ENCODE data around the gene BNIP2.

The BNIP2 gene

DNA sequence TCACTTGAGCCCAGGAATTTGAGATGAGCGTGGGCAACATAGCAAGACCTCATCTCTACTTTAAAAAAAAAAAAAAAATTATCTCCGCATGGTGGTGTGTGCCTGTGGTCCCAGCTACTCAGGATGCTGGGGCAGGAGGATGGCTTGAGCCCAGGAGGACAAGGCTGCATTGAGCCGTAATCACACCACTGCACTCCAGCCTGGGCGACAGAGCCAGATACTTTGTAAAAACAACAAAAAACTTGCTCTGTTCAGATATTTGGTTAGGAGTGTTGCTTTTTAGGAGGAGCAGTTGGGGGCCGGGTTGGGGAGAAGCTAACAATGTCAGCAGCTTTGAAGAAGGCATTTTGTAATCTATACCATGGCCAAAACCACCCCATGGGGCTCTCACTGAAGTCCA lies 73.5 kb downstream of the BNIP2 start:
- Histone ChIP-seq H3K27me3 (ENCODE audit: control insufficient read depth, insufficient read depth, low read length) (no peaks in the 10 kb centered on the region), H3K9ac (ENCODE audit: low read length) (peak overlapping the region; percentile 53), H3K36me3 (ENCODE audit: control insufficient read depth, insufficient read depth, low read length) (peaks cover 8% of the 10 kb centered on the region), H3K4me3 (ENCODE audit: low read length) (peak overlapping the region; percentile 47), H3K4me1 (ENCODE audit: control insufficient read depth, insufficient read depth, low read length) (peaks cover 48% of the 10 kb centered on the region), H3K9me3 (ENCODE audit: control insufficient read depth, low read length) (no peaks in the 10 kb centered on the region)

DNA sequence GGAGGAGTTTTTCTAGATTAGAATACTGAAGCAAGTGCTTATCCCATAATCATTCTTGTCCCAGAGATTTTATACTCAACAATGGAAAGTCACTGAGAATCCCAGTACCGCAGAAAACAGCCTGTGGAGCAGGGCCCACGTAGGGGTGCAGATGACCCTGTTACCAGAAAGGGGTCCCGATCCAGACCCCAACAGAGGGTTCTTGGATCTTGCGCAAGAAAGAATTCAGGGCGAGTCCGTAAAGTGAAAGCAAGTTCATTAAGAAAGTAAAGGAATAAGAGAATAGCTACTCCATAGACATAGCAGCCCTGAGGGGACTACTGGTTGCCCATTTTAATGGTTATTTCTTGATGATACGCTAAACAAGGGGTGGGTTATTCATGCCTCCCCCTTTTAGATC lies 75.0 kb downstream of the BNIP2 start:
- Histone ChIP-seq H3K4me3 (ENCODE audit: low read length) (peak overlapping the region; percentile 47), H3K36me3 (ENCODE audit: control insufficient read depth, insufficient read depth, low read length) (peaks cover 2% of the 10 kb centered on the region), H3K9ac (ENCODE audit: low read length) (peak overlapping the region; percentile 53), H3K9me3 (ENCODE audit: control insufficient read depth, low read length) (no peaks in the 10 kb centered on the region), H3K27me3 (ENCODE audit: control insufficient read depth, insufficient read depth, low read length) (no peaks in the 10 kb centered on the region), H3K4me1 (ENCODE audit: control insufficient read depth, insufficient read depth, low read length) (peaks cover 41% of the 10 kb centered on the region)

DNA sequence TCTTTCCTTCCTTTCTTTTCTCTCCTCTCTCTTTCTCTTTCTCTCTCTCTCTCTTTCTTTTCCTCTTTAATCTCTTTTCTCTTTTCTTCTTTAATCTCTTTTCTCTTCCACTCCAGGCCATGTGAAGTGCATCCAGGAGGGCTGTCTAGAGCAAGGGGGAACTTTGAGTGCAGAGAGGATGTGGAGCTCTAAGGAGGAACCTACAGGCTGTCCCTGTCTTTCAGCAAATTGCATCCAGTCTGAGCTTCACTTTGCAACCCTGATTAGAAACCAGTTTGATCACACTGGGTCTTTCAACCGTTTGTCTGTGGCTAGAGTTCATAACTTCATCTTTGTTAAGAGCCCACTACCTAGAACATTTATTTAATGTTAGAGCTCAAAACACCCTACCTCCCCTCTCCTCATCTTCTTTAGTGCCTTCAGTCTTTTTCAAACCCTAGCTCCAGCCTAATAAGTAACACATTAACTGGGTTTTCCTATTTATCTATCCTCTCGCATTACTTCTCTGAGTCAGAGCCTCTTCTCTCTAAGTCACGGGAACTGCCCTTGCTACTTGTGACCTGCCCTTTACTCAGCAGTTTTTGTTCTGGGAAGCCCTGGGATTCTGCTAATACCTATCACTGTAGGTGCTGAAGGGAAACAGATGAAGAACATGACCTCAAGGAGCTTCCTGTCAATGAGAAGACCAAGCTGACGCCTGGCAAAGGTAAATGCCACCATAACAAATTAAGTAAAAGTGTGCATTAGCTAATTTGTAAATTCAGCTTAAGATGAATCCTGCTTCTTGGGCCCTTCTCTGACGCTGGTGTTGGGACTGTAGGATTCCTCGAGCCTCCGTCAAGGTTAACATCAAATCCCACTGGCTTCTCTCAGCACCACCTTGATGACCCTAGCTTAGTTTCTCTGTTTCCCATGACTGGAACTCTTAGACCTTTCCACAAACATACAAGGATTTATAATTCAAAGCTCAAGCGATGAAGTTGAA lies 77.6 kb downstream of the BNIP2 start, which contains the start of gene GCNT3:
GCNT3 (plus strand) TSS at position 508 of the 985 bp plus-strand sequence. CDS start 6,456 bp downstream, outside the sequence.
- no peaks in the 10 kb centered on the region for H3K9me3 ChIP-seq (ENCODE audit: control insufficient read depth, low read length)
- no peaks in the 10 kb centered on the region for H3K36me3 ChIP-seq (ENCODE audit: control insufficient read depth, insufficient read depth, low read length)
- peaks cover 32% of the 10 kb centered on the region for H3K4me1 ChIP-seq (ENCODE audit: control insufficient read depth, insufficient read depth, low read length)
- peak within 1 kb of the TSS; percentile 76 for H3K9ac ChIP-seq (ENCODE audit: low read length)
- H3K27me3 ChIP-seq (ENCODE audit: control insufficient read depth, insufficient read depth, low read length), result no peaks in the 10 kb centered on the region
- peak within 1 kb of the TSS; percentile 59 for H3K4me3 ChIP-seq (ENCODE audit: low read length)

DNA sequence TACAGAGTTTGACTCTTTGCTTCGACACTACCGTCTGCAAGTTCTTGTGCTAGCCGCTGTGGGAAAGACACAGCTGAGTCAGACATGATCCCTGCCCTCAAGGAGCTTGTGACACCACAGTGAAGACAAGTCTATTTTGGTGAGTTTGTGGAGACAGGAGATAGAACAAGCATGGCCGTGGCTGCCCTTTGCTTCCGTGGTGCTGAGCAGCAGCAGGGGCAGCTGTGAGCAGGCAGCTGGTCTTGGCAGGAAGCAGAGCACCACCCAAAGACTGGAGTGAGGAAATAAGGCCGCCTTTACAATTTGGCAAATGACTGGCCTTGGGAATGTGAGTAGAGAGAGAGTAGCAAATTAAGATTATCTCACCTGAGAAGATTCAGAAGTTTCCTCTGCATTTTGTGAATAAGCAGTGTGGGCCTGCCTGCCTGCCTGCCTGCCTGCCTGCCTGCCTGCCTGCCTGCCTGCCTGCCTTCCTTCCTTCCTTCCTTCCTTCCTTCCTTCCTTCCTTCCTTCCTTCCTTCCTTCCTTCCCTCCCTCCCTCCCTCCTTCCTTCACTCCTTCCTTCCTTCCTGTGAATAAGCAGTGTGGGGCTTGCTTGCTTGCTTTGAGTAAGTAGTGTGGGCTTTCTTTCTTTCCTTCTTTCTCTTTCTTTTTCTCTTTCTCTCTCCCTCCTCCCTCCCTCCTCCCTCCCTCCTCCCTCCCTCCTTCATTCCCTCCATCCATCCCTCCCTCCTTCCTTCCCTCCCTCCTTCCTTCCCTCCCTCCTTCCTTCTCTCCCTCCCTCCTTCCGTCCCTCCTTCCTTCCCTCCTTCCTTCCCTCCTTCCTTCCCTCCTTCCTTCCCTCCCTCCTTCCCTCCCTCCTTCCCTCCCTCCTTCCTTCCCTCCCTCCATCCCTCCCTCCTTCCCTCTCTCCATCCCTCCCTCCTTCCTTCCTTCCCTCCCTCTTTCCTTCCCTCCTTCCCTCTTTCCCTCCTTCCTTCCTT lies 79.1 kb downstream of the BNIP2 start:
- Histone ChIP-seq H3K4me3 (ENCODE audit: low read length) (no peak overlapping the region), H3K36me3 (ENCODE audit: control insufficient read depth, insufficient read depth, low read length) (no peaks in the 10 kb centered on the region), H3K9ac (ENCODE audit: low read length) (no peak overlapping the region), H3K4me1 (ENCODE audit: control insufficient read depth, insufficient read depth, low read length) (peaks cover 17% of the 10 kb centered on the region), H3K27me3 (ENCODE audit: control insufficient read depth, insufficient read depth, low read length) (no peaks in the 10 kb centered on the region), H3K9me3 (ENCODE audit: control insufficient read depth, low read length) (no peaks in the 10 kb centered on the region)

All from mucosa of stomach (tissue), 1 donor.